Stimulated activated CD4-positive, alpha-beta T cell treated with anti-CD3 and anti-CD28 coated beads, Interleukin-1b, Interleukin-23, amount 100 ng/mL, for 48 hours (primary cell): ENCODE results near the gene EPHA3.

Experiments
- DNase-seq: peaks from one replicate; pipeline ENCODE4 v3.0.0-alpha.2; 2020

EPHA3 gene

DNA sequence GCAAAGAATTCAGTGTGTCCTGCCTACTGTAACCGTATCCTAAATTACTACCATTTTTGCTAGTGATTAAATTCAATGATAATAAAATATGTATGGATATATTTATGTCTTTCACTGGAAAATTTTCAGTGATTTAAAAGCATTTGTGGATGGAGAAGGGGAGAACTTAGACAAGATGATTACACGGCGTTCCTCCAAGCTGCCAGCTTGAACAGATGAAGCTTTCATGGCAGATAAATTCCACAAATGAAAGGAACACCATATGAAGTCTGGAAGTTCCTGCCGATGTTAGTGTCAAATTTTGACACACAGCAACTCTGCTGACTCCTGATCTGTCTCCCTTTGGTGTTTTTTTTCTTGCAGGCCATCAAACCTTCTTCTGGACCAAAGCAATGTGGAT is 364.7 kb downstream of the EPHA3 start:
- DNase-seq, result no peak

DNA sequence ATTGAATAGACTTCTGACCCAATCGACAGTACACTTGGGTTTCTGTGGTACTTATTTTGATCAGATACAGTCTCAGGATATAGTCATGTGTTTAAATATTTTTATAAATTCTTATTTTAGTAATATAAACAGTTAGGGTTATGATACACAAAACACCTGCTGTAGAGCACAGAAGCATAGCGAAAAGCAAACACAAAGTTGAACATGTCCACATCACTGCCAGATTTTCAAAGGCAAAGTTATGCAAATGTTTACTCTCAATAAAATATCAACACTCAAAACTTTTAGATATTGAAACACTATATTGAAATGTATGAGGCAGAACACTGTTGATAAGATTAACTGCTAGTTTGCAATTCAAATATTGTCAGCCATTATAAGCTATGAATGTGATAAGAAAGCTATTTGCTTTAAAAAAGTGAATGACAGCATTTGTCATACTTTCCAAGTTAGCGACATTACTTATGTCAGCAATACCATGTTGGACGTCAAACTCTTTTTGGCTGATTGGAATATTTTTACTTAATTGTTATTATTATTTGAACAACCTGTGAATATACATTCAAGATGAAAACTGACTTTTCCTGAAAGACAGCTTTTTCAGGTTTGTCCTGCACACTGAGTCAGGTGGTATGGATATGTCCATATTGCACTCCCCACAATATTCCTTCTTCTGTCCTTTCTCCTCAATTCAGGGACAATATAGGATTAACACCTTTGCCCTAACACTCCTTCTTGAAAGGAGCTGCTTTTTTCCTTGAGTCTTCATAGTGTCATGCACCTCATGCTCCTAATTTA is 367.1 kb downstream of the EPHA3 start:
- no peak for DNase-seq

DNA sequence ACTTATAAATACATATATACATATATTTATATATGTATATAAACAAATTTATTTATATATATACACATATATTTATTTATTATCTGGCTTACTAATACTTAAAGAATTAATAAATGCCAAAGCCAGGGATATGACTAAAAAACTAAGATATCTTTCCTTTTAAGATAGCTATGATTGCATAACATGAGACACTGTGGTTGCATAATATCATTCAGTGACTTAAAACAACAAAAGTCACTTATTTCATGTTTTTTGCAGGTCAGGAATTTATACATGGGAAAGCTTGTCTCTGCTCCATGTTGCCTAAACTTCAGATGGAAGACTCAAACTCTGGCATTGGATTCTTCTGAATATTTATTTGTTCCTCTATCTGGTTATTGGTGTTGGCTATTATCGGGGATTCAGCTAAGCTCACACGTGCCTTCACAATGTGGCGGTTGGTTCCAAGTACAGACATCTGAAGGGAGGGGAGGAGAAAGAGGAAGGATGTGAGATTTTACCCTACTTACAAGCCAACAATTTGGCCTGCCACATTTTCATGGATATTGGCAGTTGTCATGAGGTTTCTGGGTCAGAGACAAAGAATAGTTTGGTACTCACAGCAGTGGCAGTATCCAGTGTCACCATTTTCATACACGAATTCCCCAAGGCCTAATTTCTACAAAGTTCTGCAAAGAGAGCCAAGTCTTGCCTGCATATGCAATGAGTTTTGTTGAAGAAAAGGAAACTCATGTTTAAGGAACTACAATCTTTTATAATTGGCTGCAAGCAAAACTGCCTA is 381.6 kb downstream of the EPHA3 start:
- DNase-seq, result no peak

DNA sequence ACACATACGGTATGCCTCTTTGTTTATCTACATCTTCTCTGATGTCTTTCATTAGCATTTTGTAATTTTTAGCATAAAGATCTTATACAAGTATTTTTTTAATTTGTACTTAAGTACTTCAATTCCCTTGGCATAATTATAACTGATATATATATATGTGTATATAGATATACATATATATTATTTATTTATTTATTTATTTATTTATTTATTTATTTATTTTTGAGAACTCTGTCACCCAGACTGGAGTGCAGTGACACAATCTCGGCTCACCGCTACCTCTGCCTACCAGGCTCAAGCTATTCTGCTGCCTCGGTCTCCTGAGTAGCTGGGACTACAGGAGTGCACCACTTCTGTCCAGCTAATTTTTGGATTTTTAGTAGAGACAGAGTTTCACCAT is 382.7 kb downstream of the EPHA3 start:
- DNase-seq, result no peak

DNA sequence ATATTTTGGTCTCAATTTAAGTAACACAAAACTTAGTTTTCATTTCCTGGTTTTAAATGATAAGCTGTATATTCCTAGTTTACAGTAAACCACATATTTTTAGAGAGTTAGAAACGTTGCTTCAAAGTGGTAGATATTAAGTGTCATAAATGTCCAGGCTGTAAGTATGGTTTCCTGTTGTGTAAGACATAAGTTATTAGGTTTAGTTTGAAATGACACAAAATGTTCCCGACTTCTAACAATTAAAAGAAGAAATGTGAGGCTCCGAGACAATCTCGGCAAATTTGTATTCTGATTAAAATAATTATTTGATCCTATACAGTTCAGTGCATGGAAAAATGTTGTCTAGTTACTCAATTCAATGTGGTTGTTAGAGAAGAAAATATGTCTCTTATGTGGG is 387.3 kb downstream of the EPHA3 start:
- no peak for DNase-seq

DNA sequence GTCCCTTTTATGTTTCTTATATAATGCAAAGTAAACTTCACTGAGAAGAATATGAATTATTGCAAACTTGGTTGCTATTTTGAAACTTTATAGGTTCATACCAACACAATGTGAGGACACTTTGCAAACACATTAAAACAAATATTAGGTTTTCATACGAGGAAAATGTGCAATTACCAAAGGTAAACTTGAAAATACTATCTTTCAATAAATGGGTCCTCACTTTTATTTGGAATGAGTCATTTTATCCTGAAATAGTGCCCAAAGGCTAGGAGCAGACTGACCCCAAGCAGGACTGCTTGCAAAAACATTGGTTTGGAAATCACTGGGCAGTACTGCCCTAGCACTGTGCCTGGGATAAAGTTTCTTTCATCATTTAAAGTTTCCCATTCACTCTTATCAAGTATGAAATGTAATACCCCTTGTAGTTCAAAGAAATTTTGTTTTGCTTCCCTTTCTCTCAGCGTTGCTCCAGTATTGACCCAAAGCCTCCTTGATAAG is 396.5 kb downstream of the EPHA3 start:
- DNase-seq, result no peak

DNA sequence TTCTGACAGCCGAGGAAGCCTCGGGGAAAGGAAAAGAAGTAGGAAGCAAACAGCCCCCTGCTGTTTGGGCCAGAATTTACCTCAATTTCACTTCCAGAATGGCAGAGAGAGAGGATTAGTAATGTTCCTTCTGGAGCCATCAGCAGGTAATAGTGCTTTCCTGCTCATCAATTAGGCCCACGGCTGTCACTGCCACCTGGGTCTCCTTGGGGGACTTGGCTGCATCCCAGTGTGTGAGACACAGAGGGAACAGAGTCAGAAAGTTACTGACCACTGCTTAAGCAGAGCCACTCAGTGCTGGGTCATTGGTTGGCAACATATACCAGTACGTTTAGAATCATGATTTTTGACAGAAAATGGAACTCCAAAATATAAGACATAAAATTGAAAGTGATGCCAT is 397.0 kb downstream of the EPHA3 start:
- no peak for DNase-seq

DNA sequence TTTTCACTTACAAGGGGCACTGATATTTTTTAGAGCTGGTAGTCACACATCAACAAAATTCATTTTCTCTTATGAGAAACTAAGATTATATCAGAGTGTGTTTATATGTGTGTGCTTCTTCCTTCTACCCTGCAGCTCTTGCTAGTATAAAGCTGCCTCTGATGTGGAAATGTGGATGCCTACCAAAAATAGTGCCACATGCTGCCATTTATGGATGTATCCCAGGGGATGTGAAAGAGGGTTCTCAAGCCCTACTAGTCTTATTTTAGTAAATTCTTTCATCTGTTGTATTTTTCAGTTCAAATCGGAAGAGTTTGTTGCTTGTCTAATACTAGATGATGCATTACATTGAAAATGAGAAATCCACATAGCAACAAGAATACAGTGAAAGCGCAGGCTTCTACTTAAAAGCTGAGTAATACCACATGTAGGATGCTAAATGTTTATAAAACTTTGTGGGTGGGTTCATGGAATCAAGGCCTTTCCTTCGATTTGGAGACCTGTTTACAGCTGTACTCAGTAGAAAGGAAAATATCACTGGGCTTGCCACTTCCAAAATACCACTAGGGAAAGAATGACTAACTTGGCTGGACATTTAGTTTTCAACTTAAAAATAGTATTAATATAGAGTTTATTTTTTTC is 399.2 kb downstream of the EPHA3 start:
- DNase-seq, result no peak

DNA sequence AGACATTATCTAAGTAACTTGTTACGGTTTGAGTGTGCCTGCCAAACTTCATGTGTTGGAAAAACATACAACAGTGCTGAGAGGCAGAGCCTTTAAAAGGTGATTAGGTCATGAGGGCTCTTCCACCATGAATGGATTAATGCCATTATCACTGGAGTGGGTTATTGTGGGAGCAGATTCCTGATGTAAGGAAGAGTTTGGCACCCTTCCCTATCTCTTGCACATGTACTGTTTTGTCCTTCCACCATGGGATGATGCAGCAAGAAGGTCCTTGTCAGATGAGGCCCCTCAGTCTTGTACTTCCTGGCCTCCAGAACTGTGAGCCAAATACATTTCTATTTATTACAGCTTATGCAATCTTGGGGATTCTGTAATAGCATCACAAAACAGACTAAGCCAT is 413.9 kb downstream of the EPHA3 start:
- DNase-seq, result no peak

DNA sequence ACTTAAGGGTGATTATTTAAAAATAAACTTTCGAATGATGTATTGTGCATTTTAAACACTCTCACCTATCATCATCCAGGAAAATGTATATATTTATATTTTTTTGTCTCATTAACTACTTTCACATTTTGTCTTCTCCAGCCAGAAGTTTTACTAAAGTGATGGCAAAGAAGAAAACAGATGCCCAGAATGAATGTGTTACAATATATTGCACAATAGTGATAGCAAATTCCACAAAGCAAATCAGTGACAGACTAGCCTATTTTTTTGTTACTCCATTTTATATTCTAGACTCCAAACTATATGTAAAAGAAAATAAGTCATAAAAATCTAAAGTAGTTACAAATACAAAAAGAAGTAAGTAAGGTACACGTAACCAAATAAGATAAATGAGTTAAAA is 414.7 kb downstream of the EPHA3 start:
- no peak for DNase-seq

DNA sequence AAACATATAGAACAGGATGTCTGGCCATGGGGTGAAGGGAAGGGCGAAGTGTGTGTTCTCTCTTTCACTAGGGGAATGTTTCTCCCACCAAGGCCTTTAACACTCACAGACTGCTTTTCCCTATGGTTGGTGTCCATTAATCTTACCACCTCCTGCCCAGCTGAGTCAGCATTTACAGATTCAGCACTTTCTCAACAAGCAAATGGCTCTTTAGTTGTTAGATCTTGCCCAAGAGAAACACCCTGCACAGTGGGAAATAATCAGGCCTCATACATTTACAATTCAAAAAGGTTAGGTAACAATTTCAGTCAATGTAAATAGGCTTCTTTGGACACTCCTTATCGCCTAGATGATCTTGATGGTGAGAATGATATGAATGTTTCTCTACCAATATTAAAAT is 418.2 kb downstream of the EPHA3 start:
- DNase-seq, result no peak

DNA sequence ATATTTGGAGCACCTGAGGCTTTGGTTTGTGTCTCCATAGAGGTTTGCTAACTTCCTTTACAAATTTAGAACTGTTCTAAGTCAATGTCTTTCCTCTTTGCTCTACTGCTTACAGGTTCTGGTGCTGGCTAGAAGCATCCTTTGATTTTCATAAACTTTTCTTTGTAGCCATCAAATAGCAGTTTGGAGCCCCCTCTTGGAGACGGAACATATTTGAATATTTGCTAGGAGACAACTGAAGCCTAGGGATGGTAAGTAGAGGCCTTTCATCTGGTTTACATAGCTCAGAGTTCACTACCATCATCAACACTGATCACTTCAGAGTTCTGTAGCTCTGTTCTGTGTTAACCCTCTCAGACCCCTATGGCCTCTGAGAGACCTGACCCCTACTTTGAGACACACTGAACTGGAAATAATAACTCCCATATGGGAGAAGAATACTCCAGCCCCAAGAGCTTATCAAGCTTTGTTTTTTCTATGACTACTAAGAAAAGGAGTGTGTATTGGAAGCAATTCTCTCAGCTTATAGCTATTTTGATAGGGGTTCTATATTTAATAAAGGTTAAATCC is 420.4 kb downstream of the EPHA3 start:
- DNase-seq, result no peak
